ENCODE measurements around the gene RANBP17. TPM values are rescaled to one million over a fixed set of nuclear protein-coding genes. Genes with fewer than 3 reads are reported as not detected.
"Not testable (repeated sequence)": the region's sequence is repeated elsewhere in the genome, so short reads cannot be mapped to it uniquely, and the experiment has no call there.

The RANBP17 gene
- total RNA-seq, 1 donor: 6.2 TPM

GRCh38 chr5:170892196-170892595 lies 30.4 kb downstream of the RANBP17 start:
- Histone ChIP-seq H3K27me3 (ENCODE audit: insufficient read depth, low read length) (no peaks in the 10 kb centered on the region), H3K4me3 (ENCODE audit: low read length) (no peak overlapping the region), H3K4me1 (ENCODE audit: insufficient read depth, low read length) (no peaks in the 10 kb centered on the region), H3K9me3 (ENCODE audit: low read depth, low read length) (no peaks in the 10 kb centered on the region)

GRCh38 chr5:170894665-170895064 lies 32.8 kb downstream of the RANBP17 start:
- Histone ChIP-seq H3K27me3 (ENCODE audit: insufficient read depth, low read length) (no peaks in the 10 kb centered on the region), H3K4me3 (ENCODE audit: low read length) (no peak overlapping the region), H3K4me1 (ENCODE audit: insufficient read depth, low read length) (no peaks in the 10 kb centered on the region), H3K9me3 (ENCODE audit: low read depth, low read length) (no peaks in the 10 kb centered on the region)

GRCh38 chr5:170896779-170897178 lies 35.0 kb downstream of the RANBP17 start:
- H3K27me3 ChIP-seq (ENCODE audit: insufficient read depth, low read length): no peaks in the 10 kb centered on the region
- H3K4me3 ChIP-seq (ENCODE audit: low read length): no peak overlapping the region
- H3K9me3 ChIP-seq (ENCODE audit: low read depth, low read length): no peaks in the 10 kb centered on the region
- no peaks in the 10 kb centered on the region for H3K4me1 ChIP-seq (ENCODE audit: insufficient read depth, low read length)

- no peak overlapping the region for H3K4me3 ChIP-seq (ENCODE audit: low read length)
- H3K9me3 ChIP-seq (ENCODE audit: low read depth, low read length): no peaks in the 10 kb centered on the region
- H3K4me1 ChIP-seq (ENCODE audit: insufficient read depth, low read length): no peaks in the 10 kb centered on the region
- no peaks in the 10 kb centered on the region for H3K27me3 ChIP-seq (ENCODE audit: insufficient read depth, low read length)
Observed at GRCh38 chr5:170903075-170903474, 41.3 kb downstream of the RANBP17 start.

GRCh38 chr5:170907758-170908157 lies 45.9 kb downstream of the RANBP17 start:
- Histone ChIP-seq H3K9me3 (ENCODE audit: low read depth, low read length) (no peaks in the 10 kb centered on the region), H3K27me3 (ENCODE audit: insufficient read depth, low read length) (no peaks in the 10 kb centered on the region), H3K4me3 (ENCODE audit: low read length) (no peak overlapping the region), H3K4me1 (ENCODE audit: insufficient read depth, low read length) (no peaks in the 10 kb centered on the region)

- H3K9me3 ChIP-seq (ENCODE audit: low read depth, low read length): no peaks in the 10 kb centered on the region
- no peaks in the 10 kb centered on the region for H3K27me3 ChIP-seq (ENCODE audit: insufficient read depth, low read length)
- H3K4me1 ChIP-seq (ENCODE audit: insufficient read depth, low read length): no peaks in the 10 kb centered on the region
- no peak overlapping the region for H3K4me3 ChIP-seq (ENCODE audit: low read length)
Observed at GRCh38 chr5:170913573-170913972, 51.8 kb downstream of the RANBP17 start.

GRCh38 chr5:170917113-170917512 lies 55.3 kb downstream of the RANBP17 start:
- Histone ChIP-seq H3K4me3 (ENCODE audit: low read length) (no peak overlapping the region), H3K9me3 (ENCODE audit: low read depth, low read length) (no peaks in the 10 kb centered on the region), H3K4me1 (ENCODE audit: insufficient read depth, low read length) (no peaks in the 10 kb centered on the region), H3K27me3 (ENCODE audit: insufficient read depth, low read length) (no peaks in the 10 kb centered on the region)

GRCh38 chr5:170920196-170920595 lies 58.4 kb downstream of the RANBP17 start:
- H3K9me3 ChIP-seq (ENCODE audit: low read depth, low read length): no peaks in the 10 kb centered on the region
- H3K27me3 ChIP-seq (ENCODE audit: insufficient read depth, low read length): no peaks in the 10 kb centered on the region
- H3K4me3 ChIP-seq (ENCODE audit: low read length): no peak overlapping the region
- no peaks in the 10 kb centered on the region for H3K4me1 ChIP-seq (ENCODE audit: insufficient read depth, low read length)

GRCh38 chr5:170922331-170922730 lies 60.5 kb downstream of the RANBP17 start:
- not testable (repeated sequence) for H3K4me3 ChIP-seq (ENCODE audit: low read length); H3K4me1 ChIP-seq (ENCODE audit: insufficient read depth, low read length); H3K27me3 ChIP-seq (ENCODE audit: insufficient read depth, low read length); H3K9me3 ChIP-seq (ENCODE audit: low read depth, low read length)

- H3K4me3 ChIP-seq (ENCODE audit: low read length): no peak overlapping the region
- no peaks in the 10 kb centered on the region for H3K27me3 ChIP-seq (ENCODE audit: insufficient read depth, low read length)
- H3K4me1 ChIP-seq (ENCODE audit: insufficient read depth, low read length): no peaks in the 10 kb centered on the region
- H3K9me3 ChIP-seq (ENCODE audit: low read depth, low read length): no peaks in the 10 kb centered on the region
Observed at GRCh38 chr5:170923910-170924620, 62.2 kb downstream of the RANBP17 start.

- H3K27me3 ChIP-seq (ENCODE audit: insufficient read depth, low read length); H3K4me1 ChIP-seq (ENCODE audit: insufficient read depth, low read length); H3K4me3 ChIP-seq (ENCODE audit: low read length); H3K9me3 ChIP-seq (ENCODE audit: low read depth, low read length): not testable (repeated sequence)
Observed at GRCh38 chr5:170935534-170936218, 73.9 kb downstream of the RANBP17 start.

GRCh38 chr5:170937072-170937471 lies 75.3 kb downstream of the RANBP17 start:
- Histone ChIP-seq H3K4me1 (ENCODE audit: insufficient read depth, low read length) (no peaks in the 10 kb centered on the region), H3K4me3 (ENCODE audit: low read length) (no peak overlapping the region), H3K27me3 (ENCODE audit: insufficient read depth, low read length) (no peaks in the 10 kb centered on the region), H3K9me3 (ENCODE audit: low read depth, low read length) (no peaks in the 10 kb centered on the region)

- Histone ChIP-seq H3K27me3 (ENCODE audit: insufficient read depth, low read length) (no peaks in the 10 kb centered on the region), H3K9me3 (ENCODE audit: low read depth, low read length) (no peaks in the 10 kb centered on the region), H3K4me1 (ENCODE audit: insufficient read depth, low read length) (no peaks in the 10 kb centered on the region), H3K4me3 (ENCODE audit: low read length) (no peak overlapping the region)
Observed at GRCh38 chr5:170937914-170938313, 76.1 kb downstream of the RANBP17 start.

- Histone ChIP-seq H3K4me1 (ENCODE audit: insufficient read depth, low read length) (no peaks in the 10 kb centered on the region), H3K9me3 (ENCODE audit: low read depth, low read length) (no peaks in the 10 kb centered on the region), H3K27me3 (ENCODE audit: insufficient read depth, low read length) (no peaks in the 10 kb centered on the region), H3K4me3 (ENCODE audit: low read length) (no peak overlapping the region)
Observed at GRCh38 chr5:170939178-170939577, 77.4 kb downstream of the RANBP17 start.

GRCh38 chr5:170941788-170942187 lies 80.0 kb downstream of the RANBP17 start:
- Histone ChIP-seq H3K4me1 (ENCODE audit: insufficient read depth, low read length) (no peaks in the 10 kb centered on the region), H3K9me3 (ENCODE audit: low read depth, low read length) (no peaks in the 10 kb centered on the region), H3K27me3 (ENCODE audit: insufficient read depth, low read length) (no peaks in the 10 kb centered on the region), H3K4me3 (ENCODE audit: low read length) (no peak overlapping the region)

- H3K4me1 ChIP-seq (ENCODE audit: insufficient read depth, low read length): no peaks in the 10 kb centered on the region
- no peaks in the 10 kb centered on the region for H3K9me3 ChIP-seq (ENCODE audit: low read depth, low read length)
- H3K4me3 ChIP-seq (ENCODE audit: low read length): no peak overlapping the region
- H3K27me3 ChIP-seq (ENCODE audit: insufficient read depth, low read length): no peaks in the 10 kb centered on the region
Observed at GRCh38 chr5:170945275-170945674, 83.5 kb downstream of the RANBP17 start.

All from mononuclear cell (primary cell).